Measurements from ENCODE around the gene CAV3.

The CAV3 gene

DNA sequence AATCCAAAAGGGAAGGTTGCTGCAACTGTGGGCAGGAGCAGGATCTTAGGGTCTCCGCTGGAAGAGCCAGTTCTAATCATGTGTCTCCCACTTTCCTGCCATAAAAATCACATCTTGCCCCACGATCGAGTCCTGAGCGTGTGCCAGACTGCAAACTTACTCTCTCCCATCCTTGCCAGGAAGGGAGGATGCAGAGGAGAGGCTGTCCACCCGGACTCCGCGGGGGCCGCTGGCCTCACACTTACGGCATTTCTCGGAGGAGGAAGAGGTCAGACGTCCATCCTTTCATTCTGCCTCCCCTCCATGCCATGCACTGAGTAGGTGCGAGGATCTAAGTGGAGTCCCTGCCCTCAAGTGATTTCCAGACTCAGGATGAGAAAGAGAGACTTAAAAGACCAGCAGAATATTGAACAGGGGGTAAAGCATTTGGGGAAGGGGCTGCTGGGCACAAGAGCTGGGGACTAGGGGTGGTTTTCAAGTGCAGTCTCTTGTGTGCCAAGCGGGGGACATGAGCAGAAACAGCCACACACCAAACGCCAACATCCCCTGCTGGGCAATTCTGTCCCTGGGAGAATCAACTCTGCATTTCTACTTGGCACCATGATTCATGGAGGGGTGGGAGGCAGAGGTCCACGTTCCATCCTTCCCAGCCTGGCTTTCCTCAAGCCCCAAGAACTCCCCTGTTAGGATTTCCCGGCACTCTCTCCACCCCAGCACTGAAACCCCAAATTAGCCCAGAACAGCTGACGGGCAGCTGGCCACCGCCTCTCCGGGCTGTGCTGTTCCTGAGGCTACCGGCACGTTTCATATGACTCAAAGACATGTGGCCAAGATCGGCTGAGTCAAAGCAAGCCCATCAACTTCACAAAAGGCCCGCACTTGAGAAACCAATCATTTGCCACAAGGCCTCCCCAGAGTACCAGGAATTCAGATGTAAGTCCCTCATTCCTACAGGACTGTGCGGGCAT, 24.2 kb downstream of the CAV3 start:
- TF ChIP-seq ZFX (IDR thresholded peaks at IDR 0.05) (no peak), CTCF (conservative IDR thresholded peaks at IDR 0.05) (no peak)
- H3K27ac ChIP-seq, result no peak overlapping the region

GRCh38 chr3:8759038-8759707, 25.6 kb downstream of the CAV3 start:
- TF ChIP-seq ZFX (IDR thresholded peaks at IDR 0.05) (no peak), CTCF (conservative IDR thresholded peaks at IDR 0.05) (no peak)
- H3K27ac ChIP-seq, result no peak overlapping the region

DNA sequence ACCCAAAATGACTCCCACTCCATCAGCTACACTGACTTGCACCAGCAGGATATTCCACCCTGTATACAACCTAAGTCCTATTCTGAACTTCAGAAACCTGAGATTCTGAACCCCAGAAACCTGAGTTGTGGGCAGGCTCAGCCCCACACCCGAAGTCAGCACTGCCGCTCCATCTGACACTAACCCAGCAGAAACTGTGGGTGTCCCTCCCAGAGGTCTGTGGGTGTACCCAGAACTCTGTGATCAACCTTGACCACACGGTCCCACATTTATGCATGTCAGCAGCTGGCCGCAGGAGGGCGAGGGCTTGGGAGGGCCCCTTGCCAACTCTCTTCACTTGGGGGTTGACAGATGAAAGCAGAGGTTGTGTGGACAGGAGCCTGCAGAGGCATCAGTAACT, 26.5 kb downstream of the CAV3 start:
- TF ChIP-seq CTCF (conservative IDR thresholded peaks at IDR 0.05) (no peak), ZFX (IDR thresholded peaks at IDR 0.05) (no peak)
- no peak overlapping the region for H3K27ac ChIP-seq

GRCh38 chr3:8760506-8760905, 26.9 kb downstream of the CAV3 start:
- H3K27ac ChIP-seq, result no peak overlapping the region
- TF ChIP-seq ZFX (IDR thresholded peaks at IDR 0.05) (no peak), CTCF (conservative IDR thresholded peaks at IDR 0.05) (no peak)

DNA sequence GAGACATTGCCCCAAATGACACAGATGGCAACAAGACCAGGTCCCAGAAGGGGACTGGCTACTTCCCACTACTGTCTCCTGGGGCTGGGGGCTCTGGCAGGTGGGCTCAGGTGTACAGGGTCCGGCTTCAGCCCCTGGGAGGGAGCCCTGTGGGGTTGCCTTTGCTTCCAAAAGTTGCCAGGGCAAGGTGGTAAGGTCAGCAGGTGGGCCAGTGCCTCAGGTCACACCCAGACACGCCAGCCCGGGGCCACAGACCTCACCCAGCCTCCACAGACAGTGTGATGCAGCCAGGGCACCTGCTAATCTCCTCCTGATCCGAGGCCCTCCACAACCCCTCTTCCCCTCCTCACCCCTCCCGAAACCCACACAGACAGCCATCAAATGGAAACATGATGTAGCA, 28.3 kb downstream of the CAV3 start:
- TF ChIP-seq ZFX (IDR thresholded peaks at IDR 0.05), result no peak
- TF ChIP-seq CTCF (conservative IDR thresholded peaks at IDR 0.05), result no peak
- no peak overlapping the region for H3K27ac ChIP-seq

DNA sequence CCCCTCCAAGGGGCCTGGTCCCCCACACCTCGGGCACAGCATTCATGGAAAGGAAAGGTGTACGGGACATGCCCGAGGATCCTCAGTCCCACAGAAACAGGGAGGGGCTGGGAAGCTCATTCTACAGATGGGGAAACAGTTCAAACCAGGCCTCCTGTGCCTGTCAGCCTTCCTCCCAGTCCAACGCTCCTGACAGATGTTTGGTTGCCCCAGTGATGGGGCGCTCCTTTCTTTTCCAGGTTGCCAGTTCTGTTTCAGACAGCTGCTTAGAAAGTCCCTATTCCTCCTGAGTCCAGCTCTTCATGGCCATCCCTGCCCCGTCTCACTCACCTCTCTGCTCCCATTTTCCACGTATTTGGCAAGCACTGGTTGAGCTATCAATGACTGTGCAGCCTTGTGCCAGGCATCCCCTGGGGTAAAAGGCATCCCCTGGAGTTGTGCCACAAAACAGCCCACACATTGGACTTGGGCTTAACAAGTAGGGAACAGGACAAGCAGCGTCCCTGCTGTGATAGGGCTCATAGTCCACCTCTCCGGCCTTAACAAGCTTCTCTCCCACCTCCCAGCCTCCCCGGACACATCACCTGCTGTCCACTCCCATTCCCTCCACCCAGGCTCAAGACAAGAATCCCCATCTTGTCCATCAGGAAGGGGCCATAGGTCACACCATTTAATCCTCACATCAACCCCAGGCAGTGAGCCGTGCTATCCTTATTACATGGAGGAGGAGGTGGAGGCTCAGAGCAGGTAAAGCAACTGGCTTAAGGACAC, 29.2 kb downstream of the CAV3 start:
- no peak overlapping the region for H3K27ac ChIP-seq
- TF ChIP-seq CTCF (conservative IDR thresholded peaks at IDR 0.05) (no peak), ZFX (IDR thresholded peaks at IDR 0.05) (no peak)
